ENCODE results near the gene DSP.

The DSP gene

GRCh38 chr6:7590918-7591302 is 49.4 kb downstream of the DSP start:
- in situ Hi-C loops (cut with MboI; ENCODE audit: low sequenced_read_pairs): no loop called here

GRCh38 chr6:7591770-7592169 is 50.3 kb downstream of the DSP start:
- in situ Hi-C loops (cut with MboI; ENCODE audit: low sequenced_read_pairs): no loop called here

GRCh38 chr6:7593229-7593628 is 51.8 kb downstream of the DSP start:
- in situ Hi-C loops (cut with MboI; ENCODE audit: low sequenced_read_pairs): no loop called here

- in situ Hi-C loops (cut with MboI; ENCODE audit: low sequenced_read_pairs): no loop called here
Observed at GRCh38 chr6:7594579-7595125, 53.2 kb downstream of the DSP start.

GRCh38 chr6:7604003-7604402 is 62.5 kb downstream of the DSP start:
- in situ Hi-C loops (cut with MboI; ENCODE audit: low sequenced_read_pairs): loop anchor here (25.0 kb wide), 2 partner anchors 342 to 917 kb away; no protein-coding TSS in a partner anchor

- in situ Hi-C loops (cut with MboI; ENCODE audit: low sequenced_read_pairs): loop anchor here (25.0 kb wide), 2 partner anchors 342 to 917 kb away; no protein-coding TSS in a partner anchor
Observed at GRCh38 chr6:7604506-7604905, 63.0 kb downstream of the DSP start.

- in situ Hi-C loops (cut with MboI; ENCODE audit: low sequenced_read_pairs): loop anchor here (25.0 kb wide), 2 partner anchors 353 to 928 kb away; no protein-coding TSS in a partner anchor
Observed at GRCh38 chr6:7615611-7616383, 74.3 kb downstream of the DSP start.

- in situ Hi-C loops (cut with MboI; ENCODE audit: low sequenced_read_pairs): loop anchor here (25.0 kb wide), 2 partner anchors 356 to 931 kb away; no protein-coding TSS in a partner anchor
Observed at GRCh38 chr6:7617801-7618764, 76.6 kb downstream of the DSP start.

- in situ Hi-C loops (cut with MboI; ENCODE audit: low sequenced_read_pairs): loop anchor here (25.0 kb wide), 2 partner anchors 359 to 934 kb away; no protein-coding TSS in a partner anchor
Observed at GRCh38 chr6:7621761-7622160, 80.3 kb downstream of the DSP start.

- in situ Hi-C loops (cut with MboI; ENCODE audit: low sequenced_read_pairs): loop anchor here (25.0 kb wide), 2 partner anchors 363 to 938 kb away; no protein-coding TSS in a partner anchor
Observed at GRCh38 chr6:7624796-7625710, 83.6 kb downstream of the DSP start.

- in situ Hi-C loops (cut with MboI; ENCODE audit: low sequenced_read_pairs): no loop called here
Observed at GRCh38 chr6:7628479-7628878, 87.0 kb downstream of the DSP start.

GRCh38 chr6:7628909-7629308 is 87.4 kb downstream of the DSP start:
- in situ Hi-C loops (cut with MboI; ENCODE audit: low sequenced_read_pairs): no loop called here

GRCh38 chr6:7629321-7629720 is 87.8 kb downstream of the DSP start:
- in situ Hi-C loops (cut with MboI; ENCODE audit: low sequenced_read_pairs): no loop called here

- in situ Hi-C loops (cut with MboI; ENCODE audit: low sequenced_read_pairs): no loop called here
Observed at GRCh38 chr6:7630792-7631191, 89.3 kb downstream of the DSP start.

GRCh38 chr6:7631466-7631865 is 90.0 kb downstream of the DSP start:
- in situ Hi-C loops (cut with MboI; ENCODE audit: low sequenced_read_pairs): no loop called here

- in situ Hi-C loops (cut with MboI; ENCODE audit: low sequenced_read_pairs): no loop called here
Observed at GRCh38 chr6:7632501-7633290, 91.2 kb downstream of the DSP start.

- in situ Hi-C loops (cut with MboI; ENCODE audit: low sequenced_read_pairs): no loop called here
Observed at GRCh38 chr6:7633361-7633760, 91.9 kb downstream of the DSP start.

GRCh38 chr6:7636151-7636550 is 94.7 kb downstream of the DSP start:
- in situ Hi-C loops (cut with MboI; ENCODE audit: low sequenced_read_pairs): no loop called here

All from HL-60/S4 treated with retinoic acid at 250 ng/mL for 4 days and 3 days (cell line).